GM20000 (cell line): ENCODE data around the gene LZTS2.

Experiments used
- DNase-seq: peaks from one replicate; pipeline ENCODE4 v3.0.0; 2012; ENCODE audit warnings: low spot score
- CTCF ChIP-seq: IDR thresholded peaks from 2 replicates; pipeline ENCODE4 v1.5.1; 2012; ENCODE audit warnings: mild to moderate bottlenecking, control low read depth; ENCODE audit errors: extremely low read depth, missing control alignments

Gene LZTS2

GRCh38 chr10:101042118-101042517, 42.5 kb downstream of the LZTS2 start:
- TF ChIP-seq CTCF: no peak
- no peak for DNase-seq

- peak; percentile 96 for DNase-seq
- no peak for TF ChIP-seq CTCF
These were observed 43.2 kb downstream of the LZTS2 start for GRCh38 chr10:101042667-101043362.

GRCh38 chr10:101043363-101043707, 43.7 kb downstream of the LZTS2 start:
- DNase-seq: no peak
- TF ChIP-seq CTCF: no peak

GRCh38 chr10:101044117-101044516, 44.5 kb downstream of the LZTS2 start:
- TF ChIP-seq CTCF: no peak
- no peak for DNase-seq

GRCh38 chr10:101046332-101047238, 47.0 kb downstream of the LZTS2 start:
- TF ChIP-seq CTCF: no peak
- no peak for DNase-seq

GRCh38 chr10:101047268-101047667, 47.7 kb downstream of the LZTS2 start:
- no peak for TF ChIP-seq CTCF

More at GRCh38 chr10:101047268-101047667, 47.7 kb downstream of the LZTS2 start:
- DNase-seq: no peak
